ENCODE data around the gene MTMR1.

DNA sequence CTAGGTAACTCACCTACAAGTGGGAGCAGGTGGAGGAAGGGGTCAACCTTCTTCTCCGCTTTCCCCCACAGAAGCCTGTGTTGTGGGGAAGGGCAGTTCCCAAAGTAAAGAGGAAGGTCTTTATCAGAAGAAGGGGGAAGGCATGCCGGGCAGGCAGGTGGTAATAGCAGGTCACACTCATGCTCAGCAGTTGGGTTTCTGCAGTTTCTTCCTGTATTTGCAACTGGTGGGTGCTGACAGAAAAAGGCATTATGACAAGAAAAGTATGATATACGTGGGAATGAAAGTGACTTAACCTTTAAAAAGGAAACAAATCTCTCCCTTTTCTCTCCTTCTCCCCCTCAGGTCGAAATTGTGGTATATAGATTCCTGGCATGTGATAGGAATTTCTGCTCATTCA lies 3.7 kb downstream of the MTMR1 start:
- TF ChIP-seq GATA2 (IDR thresholded peaks at IDR 0.05; ENCODE audit: low read depth, low read length) (no peak), GATA3 (IDR thresholded peaks at IDR 0.05; ENCODE audit: low read depth, low read length) (no peak)

Measured in SH-SY5Y (cell line).